ENCODE results near the gene TMEM273. TPM values are rescaled to one million over a fixed set of nuclear protein-coding genes. Genes with fewer than 3 reads are reported as not detected.
"Not testable (repeated sequence)": the region's sequence is repeated elsewhere in the genome, so short reads cannot be mapped to it uniquely, and the experiment has no call there.

The TMEM273 gene
- polyA plus RNA-seq, 3 donors = 2.2 to 3.0 (median 2.5) TPM

DNA sequence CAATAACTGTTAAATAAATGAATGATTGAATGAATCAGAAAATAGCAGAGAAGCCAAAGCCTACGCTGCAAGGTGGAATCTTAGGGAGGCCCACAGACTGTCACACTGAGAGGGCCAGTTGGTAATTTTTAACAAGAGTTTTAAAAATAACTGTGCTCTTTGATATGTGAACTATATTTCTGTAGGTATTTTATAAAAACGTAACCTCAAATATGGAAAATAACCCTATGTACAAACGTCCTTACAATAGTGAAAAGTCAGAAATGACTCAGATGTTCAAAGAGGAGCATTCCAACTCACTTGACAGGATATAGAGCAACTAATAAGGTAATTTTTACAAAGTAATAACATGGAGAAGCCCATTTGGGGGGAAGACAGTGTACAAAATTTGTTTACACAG, 18.9 kb upstream of the TMEM273 start:
- DNase-seq = no peak

DNA sequence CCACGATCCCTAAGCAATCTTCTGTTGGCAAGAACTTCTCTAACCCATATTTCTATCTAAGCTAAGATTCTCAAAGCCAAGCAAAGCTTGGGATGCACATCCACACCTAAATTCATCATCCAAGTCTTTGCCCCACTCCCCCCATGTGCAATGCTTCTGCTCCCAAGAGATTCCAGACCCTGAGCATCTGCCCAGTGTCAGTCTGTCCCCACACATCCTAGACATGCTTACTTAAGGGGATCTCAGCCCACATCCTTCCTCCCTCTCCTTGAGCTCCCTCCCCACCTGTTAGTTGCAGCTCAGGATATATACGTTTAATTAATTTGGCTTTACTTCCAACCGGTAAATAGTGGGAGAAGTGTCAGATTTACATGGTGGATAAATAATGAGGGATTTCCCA, 17.0 kb upstream of the TMEM273 start:
- DNase-seq = no peak

DNA sequence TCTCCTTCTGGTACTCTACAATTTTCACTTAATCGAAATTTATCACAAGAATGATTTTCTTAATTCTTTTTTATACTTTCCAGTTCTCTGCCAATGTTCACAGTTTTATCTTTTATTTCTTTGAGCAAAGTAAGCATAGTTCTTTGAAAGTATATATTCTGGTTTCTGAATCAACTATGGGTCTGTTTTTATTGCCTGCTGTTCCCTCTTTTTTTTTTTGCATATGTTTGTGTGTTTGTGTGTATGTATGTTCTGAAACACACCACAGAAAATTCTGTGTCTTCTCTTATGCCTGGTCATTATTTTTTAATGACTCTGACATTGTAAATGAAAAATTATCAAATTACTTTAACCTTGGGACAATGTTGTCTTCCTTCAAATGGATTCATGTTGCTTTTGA, 15.9 kb upstream of the TMEM273 start:
- DNase-seq = no peak

DNA sequence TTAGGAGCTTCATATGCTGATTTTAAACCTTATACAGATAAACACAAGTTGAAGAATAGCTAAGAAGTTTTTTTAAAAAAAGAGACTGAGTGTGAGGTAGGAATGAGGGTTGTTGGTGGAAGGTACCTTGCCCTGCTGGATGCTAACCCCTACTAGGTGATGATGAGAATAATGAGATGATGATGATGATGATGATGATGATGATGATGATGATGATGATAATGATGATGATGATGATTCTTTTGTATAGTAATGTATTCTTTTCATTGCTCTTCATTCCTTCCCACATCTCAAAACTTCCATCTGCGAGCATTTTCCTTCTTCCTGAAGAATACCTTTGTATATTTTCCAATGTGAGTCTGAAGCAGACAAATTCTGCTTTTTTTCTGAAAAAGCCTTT, 14.1 kb upstream of the TMEM273 start:
- no peak for DNase-seq

DNA sequence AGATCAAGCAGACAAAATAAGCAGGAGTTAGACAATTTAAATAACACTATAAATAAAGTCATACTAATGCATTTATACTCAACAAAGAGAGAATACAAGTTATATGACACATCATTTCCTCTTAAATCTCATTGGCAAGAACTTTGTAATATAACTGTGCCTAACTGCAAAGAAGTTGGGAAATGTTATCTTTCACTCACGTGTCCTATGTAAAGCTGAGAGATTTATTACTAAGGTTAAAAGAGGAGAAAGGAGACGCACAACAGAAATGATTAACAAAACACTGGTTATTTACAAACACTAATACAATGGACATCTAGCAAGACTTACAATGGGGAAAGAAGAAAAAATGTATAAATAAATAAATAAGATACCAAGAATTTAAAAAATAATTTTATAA, 12.7 kb upstream of the TMEM273 start:
- no peak for DNase-seq

DNA sequence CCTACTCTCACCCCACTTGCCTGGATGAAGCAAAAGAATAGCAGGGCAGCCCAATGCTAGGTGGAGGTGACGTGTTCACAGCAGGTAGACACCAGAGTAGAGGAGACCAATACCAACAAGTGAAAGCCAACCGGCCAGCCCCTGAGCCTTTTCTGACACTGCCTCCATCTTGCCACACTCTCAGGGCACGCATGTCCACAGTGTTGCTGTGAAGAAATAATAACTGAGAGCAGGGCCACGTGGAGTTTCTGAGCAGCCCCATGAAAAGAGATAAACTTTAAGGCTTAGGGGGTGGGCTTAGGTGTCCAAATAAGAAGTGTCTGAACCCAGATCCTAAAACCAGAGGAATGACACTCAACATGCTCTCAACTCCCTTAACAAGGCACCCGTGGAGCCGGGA, 9.0 kb upstream of the TMEM273 start:
- no peak for DNase-seq

DNA sequence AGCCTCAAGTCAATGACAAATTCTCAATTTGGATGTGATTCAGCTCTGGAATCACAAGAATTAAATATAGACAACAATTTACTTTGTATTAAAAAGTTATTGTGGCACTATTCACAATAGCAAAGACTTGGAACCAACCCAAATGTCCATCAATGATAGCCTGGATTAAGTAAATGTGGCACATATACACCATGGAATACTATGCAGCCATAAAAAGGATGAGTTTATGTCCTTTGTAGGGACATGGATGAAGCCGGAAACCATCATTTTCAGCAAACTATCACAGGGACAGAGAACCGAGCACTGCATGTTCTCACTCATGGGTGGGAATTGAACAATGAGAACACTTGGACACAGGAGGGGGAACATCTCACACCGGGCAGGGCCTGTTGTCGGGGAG, 7.7 kb upstream of the TMEM273 start:
- not testable (repeated sequence) for DNase-seq

DNA sequence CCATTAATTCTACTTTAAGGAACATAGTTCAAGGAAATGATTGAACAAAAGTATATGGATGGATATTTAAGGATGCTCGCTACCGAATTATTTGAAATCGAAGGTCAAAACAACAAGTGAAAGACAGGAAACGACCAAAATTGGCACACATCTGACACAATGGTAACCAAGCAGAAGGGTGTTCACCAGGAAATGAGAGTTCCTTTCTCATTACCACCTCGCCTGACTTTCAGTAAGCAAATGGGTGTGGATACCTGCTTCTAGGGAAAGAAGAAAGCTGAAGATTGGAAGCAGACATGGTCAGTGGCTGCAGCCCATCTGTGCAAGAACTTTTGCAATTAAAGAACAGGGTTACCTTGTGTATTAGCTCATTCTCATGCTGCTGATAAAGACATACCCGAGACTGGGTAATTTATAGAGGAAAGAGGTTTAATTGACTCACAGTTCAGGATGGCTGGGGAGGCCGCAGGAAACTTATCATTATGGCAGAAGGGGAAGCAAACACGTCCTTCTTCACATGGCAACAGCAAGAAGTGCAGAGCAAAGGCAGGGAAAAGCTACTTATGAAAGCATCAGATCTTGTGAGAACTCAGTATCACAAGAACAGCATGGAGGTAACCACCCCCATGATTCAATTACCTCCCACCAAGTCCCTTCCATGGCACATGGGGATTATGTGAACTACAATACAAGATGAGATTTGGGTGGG, 6.2 kb upstream of the TMEM273 start:
- DNase-seq = no peak

DNA sequence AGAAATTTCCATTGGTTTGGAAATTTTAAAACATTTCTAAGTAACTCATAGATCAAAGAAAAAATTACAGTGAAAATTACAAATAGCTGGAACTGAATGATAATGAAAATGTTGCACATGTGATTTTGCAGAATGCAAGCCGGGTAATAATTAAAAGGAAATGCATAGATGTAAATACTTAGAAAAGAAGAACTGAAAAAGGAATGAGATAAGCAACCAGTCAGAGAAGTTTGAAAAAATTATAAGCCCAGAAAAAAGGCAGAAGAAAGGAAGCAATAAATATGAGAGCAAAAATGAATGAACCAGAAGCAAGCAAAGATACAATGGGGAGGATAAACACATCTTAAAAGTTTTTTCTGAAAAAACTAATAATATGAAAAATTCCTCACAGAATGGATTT, 3.2 kb upstream of the TMEM273 start:
- DNase-seq = no peak

DNA sequence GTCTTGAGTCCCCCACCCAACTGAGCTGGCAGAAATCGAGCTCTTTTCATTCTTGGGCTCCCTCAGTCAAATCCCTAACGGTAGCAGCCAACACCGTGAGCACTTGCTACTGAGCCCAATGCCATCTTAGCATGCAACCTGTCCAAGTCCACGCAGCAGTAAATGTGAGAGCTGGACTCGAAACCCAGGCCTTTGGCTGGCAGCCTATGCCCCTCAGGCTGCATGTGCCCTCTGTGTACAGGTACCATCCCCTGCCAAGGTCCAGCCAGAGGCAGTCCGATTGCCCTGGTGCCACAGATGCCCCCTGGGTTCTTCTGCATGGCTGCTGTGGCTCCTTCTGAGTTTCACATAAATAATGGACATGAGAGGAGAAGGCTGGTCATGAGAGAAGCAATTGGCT, 1.2 kb upstream of the TMEM273 start:
- no peak for DNase-seq

DNA sequence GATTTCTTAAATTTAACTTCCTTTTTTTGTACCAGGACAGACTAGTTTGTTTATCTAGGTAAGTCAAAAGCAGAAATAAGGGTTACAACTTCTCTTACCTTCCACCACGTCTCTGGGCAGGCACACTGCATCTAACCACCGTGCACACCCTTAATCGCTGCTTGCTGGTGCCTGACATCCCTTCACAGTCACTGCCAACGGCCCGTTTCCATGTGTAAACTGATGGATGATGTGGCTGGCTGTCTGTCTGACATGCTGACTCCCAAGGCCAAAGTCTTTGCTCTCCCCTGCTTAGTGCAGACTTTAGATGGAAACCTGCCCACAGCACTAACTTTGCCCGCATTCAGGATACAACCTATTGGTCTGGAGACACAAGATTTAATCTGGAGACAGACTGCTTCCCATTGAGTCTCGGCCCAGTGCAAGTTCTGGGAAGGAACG, 1.1 kb downstream of the TMEM273 start:
- no peak for DNase-seq

DNA sequence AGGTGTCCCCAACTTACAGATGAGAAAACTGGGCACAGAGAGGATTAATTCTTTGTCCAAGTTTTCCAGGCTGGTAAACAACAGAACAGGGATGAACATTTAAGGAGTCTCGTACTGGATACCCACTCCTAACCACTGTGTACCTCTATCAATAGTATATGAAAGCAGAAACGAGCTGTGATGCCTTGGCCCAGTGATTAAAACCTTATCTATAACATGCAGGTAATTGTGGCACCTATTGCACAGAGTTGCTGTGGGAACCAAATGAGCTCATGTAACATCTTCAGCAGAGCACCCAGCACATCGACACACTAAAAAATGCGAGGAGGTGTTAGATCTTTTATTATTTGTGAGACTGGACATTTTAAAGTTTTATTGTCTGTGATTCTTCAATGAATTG, 1.6 kb downstream of the TMEM273 start:
- DNase-seq = no peak

DNA sequence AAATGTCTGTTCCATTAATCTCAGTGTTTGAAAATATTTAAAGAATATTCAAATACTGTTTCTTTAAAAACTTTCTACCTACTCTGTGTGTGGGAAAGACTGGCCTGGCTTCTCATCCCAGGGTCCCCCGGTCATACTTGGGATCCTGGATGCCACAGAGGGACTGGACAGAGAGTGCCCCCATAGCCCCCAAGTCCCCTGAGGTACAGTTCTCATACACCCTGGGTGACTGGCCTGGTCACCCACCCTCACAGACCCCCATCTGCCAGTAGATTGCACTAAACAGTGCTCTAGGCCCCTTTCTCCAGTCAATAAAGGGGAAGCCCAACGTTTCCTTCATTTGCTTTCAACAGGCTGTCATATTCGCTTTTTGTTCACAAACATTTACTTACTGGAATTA, 3.0 kb downstream of the TMEM273 start:
- no peak for DNase-seq

DNA sequence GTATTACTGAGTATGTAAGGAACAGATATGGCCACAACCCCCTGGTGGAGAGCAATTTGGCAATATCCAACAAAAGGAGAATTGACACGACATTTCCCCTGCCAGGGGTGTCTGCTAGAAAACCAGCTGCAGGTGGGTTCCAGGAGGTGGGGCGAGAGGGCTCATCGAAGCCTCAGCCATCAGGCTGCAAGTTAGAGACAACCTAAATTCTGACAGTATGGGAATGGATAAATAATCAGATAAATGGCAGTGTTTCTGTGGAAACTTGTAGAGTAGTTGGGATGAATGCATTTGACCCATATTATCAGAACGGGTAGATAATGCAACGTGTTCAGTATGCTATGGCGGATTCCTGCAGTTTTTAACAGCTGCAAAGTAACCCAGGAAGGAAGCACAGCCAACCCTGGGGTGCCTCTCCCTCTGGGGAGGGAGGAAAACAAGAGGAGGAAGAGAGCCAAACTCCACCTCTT, 3.5 kb downstream of the TMEM273 start:
- DNase-seq = no peak

DNA sequence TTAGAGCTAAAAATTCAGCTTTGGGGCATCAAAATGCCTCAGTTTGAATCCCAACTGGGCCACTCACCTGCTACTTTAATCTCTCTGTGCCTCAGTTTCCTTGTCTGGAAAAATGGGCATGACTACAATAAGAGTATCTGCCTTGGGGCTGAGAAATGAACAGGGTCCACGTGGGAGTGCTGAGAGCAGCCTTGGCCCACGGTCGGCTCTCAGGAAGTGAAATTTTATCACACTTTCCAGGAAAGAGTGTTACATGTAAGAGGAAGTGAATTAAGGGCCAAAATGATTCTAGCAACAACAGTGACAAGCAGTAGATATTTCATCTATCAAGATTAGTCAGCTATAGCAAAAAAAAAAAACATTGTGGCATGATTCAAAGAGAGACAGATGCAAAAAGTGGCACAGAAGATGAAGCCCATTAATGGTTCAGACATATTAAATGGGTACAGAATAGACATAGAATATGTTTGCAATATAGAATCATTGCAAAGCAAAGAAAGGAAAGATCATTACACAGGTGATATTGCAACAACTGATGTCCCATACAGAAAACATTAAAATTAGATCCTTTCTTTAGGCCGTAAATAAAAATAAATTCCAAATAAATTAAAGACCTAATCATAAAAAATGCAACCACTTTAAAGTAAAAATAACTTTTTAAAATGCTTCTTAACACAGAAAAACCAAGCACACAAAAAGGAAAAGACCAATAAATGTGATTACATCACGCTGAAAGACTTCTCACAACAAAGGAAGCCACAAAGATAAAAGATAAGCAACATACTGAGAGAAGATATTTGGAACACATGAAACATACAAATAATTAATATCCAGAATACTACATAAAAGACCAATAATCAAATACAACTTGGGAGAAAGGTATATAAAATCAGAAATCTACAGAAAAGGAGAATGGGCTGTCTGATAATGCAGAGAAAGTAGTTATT, 4.3 kb downstream of the TMEM273 start:
- DNase-seq = no peak

DNA sequence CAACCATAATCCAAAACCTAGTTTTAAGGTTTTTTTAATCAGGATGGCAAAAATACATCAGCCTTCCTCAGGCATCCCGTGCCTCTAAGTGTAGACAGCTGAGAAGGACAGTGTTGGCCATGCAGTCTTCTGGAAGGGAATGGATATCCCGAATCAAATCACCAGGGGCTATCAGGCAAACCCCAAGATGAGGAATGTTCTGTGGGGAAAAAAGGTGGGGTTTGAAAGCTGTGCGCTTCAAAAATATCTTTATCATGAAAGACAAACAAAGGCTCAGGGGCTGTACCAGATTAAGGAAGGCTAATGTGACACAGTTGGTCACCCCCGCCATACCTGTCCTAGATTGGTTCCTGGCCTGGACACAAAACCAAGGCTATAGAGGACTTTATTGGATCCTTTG, 5.4 kb downstream of the TMEM273 start:
- no peak for DNase-seq

DNA sequence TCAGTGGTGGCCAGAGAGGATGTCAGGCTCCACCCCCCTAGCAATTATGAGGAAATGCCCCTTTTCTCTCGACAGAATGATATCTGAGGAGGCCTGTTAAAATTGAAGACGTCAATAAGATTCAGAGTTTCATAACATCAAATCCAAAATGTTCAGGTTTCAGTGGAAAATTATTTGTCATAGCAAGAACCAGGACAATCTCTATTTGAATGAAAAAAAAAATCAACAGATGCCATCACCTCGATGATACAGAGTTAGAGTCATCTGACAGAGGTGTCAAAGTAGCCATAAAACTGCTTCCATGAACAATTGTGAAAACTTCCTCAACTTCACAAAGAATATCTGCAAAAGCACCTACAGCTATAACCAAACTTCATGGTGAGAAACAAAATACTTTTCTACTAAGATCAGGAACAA, 7.7 kb downstream of the TMEM273 start:
- DNase-seq = no peak

DNA sequence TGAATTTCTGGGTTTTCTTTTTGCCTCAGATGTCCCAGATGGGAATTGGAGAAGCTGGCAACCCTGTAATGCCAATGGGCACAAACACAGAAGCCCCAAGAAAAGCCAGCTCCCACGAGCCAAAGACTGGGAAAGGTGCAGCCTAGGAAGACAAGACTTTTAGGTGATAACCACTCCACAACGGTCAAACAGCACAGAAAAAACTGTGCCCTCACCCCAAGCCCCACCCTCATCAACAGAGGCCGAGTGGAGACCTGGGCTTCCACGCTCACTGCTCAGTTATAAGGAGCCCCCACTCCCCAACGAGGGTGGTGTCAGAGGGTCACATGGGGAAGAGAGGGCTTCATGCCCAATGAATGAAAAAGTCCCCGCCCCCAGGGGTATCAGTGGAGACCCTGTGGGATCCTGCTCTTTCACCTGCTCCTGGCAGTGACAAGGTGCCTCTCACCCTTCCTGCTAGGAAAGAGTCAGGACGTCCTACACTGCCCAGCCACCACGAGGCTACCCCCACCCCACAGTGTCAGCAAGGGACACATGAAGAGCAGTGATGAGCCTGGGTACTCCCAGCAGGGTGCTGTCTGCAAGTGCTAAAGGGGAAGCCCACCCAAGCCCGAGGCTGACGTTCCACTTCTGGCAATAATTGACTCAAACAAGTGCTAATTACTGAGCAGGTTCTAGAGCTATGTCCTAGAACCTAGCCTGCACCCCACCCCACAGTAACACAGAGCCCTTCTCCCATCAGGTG, 8.3 kb downstream of the TMEM273 start:
- DNase-seq = no peak

DNA sequence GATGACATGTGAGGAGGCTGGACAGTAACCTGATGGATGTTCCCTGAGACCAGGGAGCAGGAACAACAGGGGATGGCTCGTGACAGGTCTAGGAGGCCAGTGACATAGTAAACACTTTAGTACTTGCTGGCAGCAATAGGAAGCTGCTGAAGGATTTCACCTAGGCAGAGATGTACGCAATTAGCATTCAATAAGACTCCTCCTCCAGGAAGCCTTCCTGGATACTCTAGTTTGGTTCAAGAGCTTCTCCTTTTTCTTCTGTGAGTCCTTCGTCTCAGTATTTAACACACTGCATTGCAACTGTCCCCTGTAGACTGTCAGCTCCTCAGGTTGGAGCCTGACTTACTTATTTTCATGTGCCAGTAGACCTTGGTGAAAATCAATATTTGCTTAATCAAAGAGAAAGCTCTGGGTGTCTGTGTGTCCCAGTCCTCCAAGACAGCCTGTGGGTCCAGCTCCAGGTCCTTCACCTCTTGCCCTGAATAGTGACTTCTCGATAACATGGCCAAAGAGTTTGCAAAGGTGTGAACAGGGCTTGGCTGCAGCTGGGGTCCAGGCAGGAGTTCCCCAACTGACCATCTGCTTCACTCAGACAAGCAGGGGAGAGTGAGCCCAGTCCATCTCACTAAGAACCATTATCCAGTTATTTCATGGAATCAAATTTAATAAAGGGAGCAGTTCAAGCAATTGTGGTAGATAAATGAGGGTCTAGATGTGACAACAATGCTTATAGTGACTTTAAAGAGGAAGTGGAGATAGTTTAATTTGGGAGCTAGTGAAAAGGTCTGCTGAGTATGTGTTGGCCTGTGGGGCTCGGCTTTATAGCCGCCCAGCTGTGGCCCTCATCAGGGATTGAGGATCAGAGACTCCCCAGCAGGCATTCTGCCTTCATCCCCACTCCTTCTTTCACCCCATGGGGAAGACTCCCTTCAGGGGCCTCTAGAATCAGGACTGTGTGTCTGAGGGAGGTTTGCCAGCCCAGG, 9.4 kb downstream of the TMEM273 start:
- DNase-seq = no peak

DNA sequence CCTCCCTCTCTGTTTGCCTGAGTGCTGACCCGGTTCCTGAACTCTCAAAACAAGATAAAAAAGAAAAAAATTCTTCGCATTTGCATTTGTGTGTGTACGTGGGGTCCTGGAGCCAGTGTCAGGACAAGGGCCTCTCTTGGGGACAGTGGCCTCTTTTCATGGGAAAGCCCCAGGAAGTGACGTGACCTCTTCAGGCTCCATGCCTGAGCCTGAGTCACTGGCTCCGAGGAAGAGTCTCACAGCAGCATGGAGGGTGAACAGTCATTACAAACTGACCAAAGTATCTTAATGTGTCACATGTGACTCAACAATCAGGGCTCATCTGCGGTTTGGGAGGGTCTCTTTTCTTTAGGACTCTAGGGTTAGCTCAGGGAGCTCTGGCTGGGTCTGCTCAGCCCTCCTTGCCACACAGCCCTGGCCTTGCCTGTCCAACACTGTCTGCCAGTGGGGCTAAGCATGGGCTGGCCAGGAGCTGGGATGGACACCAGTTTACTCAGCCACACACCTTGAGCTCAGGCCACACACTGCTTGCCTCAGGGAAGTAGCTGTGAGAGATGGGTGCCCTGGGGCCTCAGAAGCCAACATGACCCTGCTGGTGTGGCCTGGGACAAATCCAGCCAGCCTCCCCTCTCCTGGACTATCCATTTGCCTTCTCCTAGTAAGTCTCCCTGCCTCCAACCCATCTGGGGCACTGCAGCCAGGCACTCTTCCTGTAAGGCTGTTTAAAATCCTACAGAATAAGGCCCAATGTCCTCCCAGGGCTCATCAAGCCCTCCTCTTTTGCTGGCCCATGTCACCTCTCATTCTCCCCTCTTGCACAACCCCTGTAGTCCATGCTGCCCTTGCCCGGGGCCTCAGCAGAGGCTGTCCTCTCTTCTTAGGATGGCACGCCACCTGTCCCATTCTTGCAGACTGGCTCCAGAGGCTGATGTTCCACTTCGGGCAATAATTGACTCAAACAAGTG, 10.5 kb downstream of the TMEM273 start:
- no peak for DNase-seq

Data from renal pelvis (tissue), 4 donors.